HepG2 (cell line): ENCODE data around the gene SRCIN1. TPM values are rescaled to one million over a fixed set of nuclear protein-coding genes. Genes with fewer than 3 reads are reported as not detected.

Source experiments
- ATRX ChIP-seq: sonication (generic); formaldehyde crosslinking; IDR thresholded peaks from 2 replicates; pipeline ENCODE4 v1.4.0; 2020; ENCODE audit warnings: missing genetic modification reagents, borderline replicate concordance
- BRF2 ChIP-seq: sonication (generic); formaldehyde crosslinking; IDR thresholded peaks from 2 replicates; pipeline ENCODE4 v1.8.1; 2022; ENCODE audit warnings: mild to moderate bottlenecking, missing genetic modification reagents
- FIP1L1 ChIP-seq: fragments of 200-400 bp; formaldehyde crosslinking; IDR thresholded peaks from 2 replicates; pipeline ENCODE4 v1.6.1; 2018; ENCODE audit warnings: low read depth, mild to moderate bottlenecking, low read length, moderate library complexity, borderline replicate concordance; ENCODE audit not compliant: insufficient read depth
- FOXP1 ChIP-seq, 2 experiments: fragments of 450-650 bp in 1 of 2; IDR thresholded peaks; 2 replicates each; pipeline ENCODE4 v1.6.1; 2017 to 2018; ENCODE audit warnings: antibody characterized with exemption in 1 of 2
- GATAD2A ChIP-seq: IDR thresholded peaks from 2 replicates; pipeline ENCODE4 v1.6.1; 2016
- GPN1 ChIP-seq: sonication (generic); formaldehyde crosslinking; IDR thresholded peaks from 2 replicates; pipeline ENCODE4 v1.5.1; 2020; ENCODE audit warnings: missing genetic modification reagents, borderline replicate concordance
- NONO ChIP-seq, 2 experiments: fragments of 450-650 bp in 1 of 2; sonication (generic) in 1 of 2; formaldehyde crosslinking in 1 of 2; IDR thresholded peaks in 1 of 2; conservative IDR thresholded peaks in 1 of 2; 2 replicates each; pipeline versions ENCODE4 v1.6.1 to v1.8.0; 2017 to 2022; ENCODE audit warnings: mild to moderate bottlenecking in 1 of 2, missing genetic modification reagents in 1 of 2, moderate library complexity in 1 of 2
- SRY ChIP-seq: sonication (generic); formaldehyde crosslinking; IDR thresholded peaks from 2 replicates; pipeline ENCODE4 v1.8.0; 2022; ENCODE audit warnings: mild to moderate bottlenecking, missing genetic modification reagents
- TGIF2 ChIP-seq: IDR thresholded peaks from 2 replicates; pipeline ENCODE4 v1.6.1; 2016; ENCODE audit warnings: control low read depth, missing compliant biosample characterization
- ZFP1 ChIP-seq: IDR thresholded peaks from 2 replicates; pipeline ENCODE4 v1.6.1; 2016
- ZFY ChIP-seq: sonication (generic); formaldehyde crosslinking; IDR thresholded peaks from 2 replicates; pipeline ENCODE4 v1.4.0; 2020; ENCODE audit warnings: missing genetic modification reagents
- ZMYM3 ChIP-seq: sonication (generic); formaldehyde crosslinking; IDR thresholded peaks from 2 replicates; pipeline ENCODE4 v1.5.1; 2020; ENCODE audit warnings: mild to moderate bottlenecking, missing genetic modification reagents
- ZNF230 ChIP-seq: sonication (generic); formaldehyde crosslinking; IDR thresholded peaks from 2 replicates; pipeline ENCODE4 v1.4.0; 2020; ENCODE audit warnings: mild to moderate bottlenecking, missing genetic modification reagents
- ZNF253 ChIP-seq: sonication (generic); formaldehyde crosslinking; IDR thresholded peaks from 2 replicates; pipeline ENCODE4 v1.8.0; 2022; ENCODE audit warnings: mild to moderate bottlenecking, missing genetic modification reagents, borderline replicate concordance
- polyA plus RNA-seq, 8 experiments: library from polyadenylated mRNA; depleted of rRNA in 3 of 8; stranded (reverse) in 7 of 8; unstranded in 1 of 8; fragments of >200 nt; fragmentation: Illumina TruSeq in 4 of 8; extraction: Trizol in 4 of 8; gene quantifications; 2 replicates each; pipeline versions ENCODE4 v1.2.1 to v1.2.3, GENCODE V29; 2011 to 2016; ENCODE audit warnings: low read depth in 4 of 8, missing spikeins in 1 of 8, mixed read lengths in 1 of 8; ENCODE audit not compliant: insufficient read depth in 1 of 8
- total RNA-seq, 5 experiments: library from RNA; depleted of rRNA; stranded (reverse); fragments of >200 nt; fragmentation: Illumina TruSeq; extraction: Trizol; gene quantifications; 2 replicates each; pipeline ENCODE4 v1.2.3, GENCODE V29; 2016; ENCODE audit warnings: low read depth in 1 of 5
- TF ChIP-seq, protein P1 (sequence below): sonication (generic); formaldehyde crosslinking; IDR thresholded peaks from 2 replicates; pipeline ENCODE4 v1.5.1; 2020; ENCODE audit warnings: missing genetic modification reagents, mild to moderate bottlenecking, borderline replicate concordance
- TF ChIP-seq, protein P2 (sequence below): sonication (generic); formaldehyde crosslinking; IDR thresholded peaks from 2 replicates; pipeline ENCODE4 v1.4.0; 2020; ENCODE audit warnings: missing genetic modification reagents
- TF ChIP-seq, protein P3 (sequence below): sonication (generic); formaldehyde crosslinking; IDR thresholded peaks from 2 replicates; pipeline ENCODE4 v1.8.1; 2023; ENCODE audit warnings: missing genetic modification reagents, mild to moderate bottlenecking, borderline replicate concordance
- TF ChIP-seq, protein P4 (sequence below): IDR thresholded peaks from 2 replicates; pipeline ENCODE4 v1.6.1; 2016
- TF ChIP-seq, protein P5 (sequence below): sonication (generic); formaldehyde crosslinking; IDR thresholded peaks from 2 replicates; pipeline ENCODE4 v1.5.0; 2020; ENCODE audit warnings: mild to moderate bottlenecking, missing genetic modification reagents
- TF ChIP-seq, protein P6 (sequence below): sonication (generic); formaldehyde crosslinking; conservative IDR thresholded peaks from 2 replicates; pipeline ENCODE4 v1.4.0; 2020; ENCODE audit warnings: missing genetic modification reagents

Gene SRCIN1
- total and polyA plus RNA-seq, 2 of the 13 experiments (the other 11 are each of a cell fraction or from before 2014, with no cell fraction given), result 1.2 to 9.6 TPM

DNA sequence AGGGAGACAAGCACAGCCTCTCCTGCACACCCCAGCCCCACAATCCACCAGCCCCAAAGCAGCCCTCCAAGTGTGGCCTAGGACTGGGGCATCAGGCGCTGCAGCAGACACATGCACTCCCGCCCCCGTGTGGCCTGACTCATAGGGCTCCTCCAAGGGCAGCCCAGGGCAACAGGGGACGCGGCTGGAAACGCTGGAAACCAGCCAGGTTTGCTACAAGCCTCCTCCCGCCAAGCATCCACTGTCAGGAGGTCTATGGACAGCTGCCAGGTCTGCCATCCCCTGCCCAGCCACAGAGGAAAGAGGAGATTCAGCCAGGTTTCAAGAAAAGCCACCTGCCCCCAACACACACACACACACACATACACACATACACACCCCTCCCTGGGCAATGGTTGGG, 25.8 kb downstream of the SRCIN1 start (continued):
- TF ChIP-seq, protein P1, sequence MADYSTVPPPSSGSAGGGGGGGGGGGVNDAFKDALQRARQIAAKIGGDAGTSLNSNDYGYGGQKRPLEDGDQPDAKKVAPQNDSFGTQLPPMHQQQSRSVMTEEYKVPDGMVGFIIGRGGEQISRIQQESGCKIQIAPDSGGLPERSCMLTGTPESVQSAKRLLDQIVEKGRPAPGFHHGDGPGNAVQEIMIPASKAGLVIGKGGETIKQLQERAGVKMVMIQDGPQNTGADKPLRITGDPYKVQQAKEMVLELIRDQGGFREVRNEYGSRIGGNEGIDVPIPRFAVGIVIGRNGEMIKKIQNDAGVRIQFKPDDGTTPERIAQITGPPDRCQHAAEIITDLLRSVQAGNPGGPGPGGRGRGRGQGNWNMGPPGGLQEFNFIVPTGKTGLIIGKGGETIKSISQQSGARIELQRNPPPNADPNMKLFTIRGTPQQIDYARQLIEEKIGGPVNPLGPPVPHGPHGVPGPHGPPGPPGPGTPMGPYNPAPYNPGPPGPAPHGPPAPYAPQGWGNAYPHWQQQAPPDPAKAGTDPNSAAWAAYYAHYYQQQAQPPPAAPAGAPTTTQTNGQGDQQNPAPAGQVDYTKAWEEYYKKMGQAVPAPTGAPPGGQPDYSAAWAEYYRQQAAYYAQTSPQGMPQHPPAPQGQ (CRISPR knock-in tag), result no peak
- TF ChIP-seq, protein P2, sequence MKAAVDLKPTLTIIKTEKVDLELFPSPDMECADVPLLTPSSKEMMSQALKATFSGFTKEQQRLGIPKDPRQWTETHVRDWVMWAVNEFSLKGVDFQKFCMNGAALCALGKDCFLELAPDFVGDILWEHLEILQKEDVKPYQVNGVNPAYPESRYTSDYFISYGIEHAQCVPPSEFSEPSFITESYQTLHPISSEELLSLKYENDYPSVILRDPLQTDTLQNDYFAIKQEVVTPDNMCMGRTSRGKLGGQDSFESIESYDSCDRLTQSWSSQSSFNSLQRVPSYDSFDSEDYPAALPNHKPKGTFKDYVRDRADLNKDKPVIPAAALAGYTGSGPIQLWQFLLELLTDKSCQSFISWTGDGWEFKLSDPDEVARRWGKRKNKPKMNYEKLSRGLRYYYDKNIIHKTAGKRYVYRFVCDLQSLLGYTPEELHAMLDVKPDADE, result no peak
- TF ChIP-seq TGIF2 (CRISPR knock-in tag) (no peak), BRF2 (CRISPR knock-in tag) (no peak), ZMYM3 (CRISPR knock-in tag) (0 out of 2 replicates have a peak, but pooled peaks have one; percentile 41), ZNF253 (CRISPR knock-in tag) (peak; percentile 64; the same call in 1 of the 2 replicates), GPN1 (CRISPR knock-in tag) (no peak), ZNF230 (CRISPR knock-in tag) (0 out of 2 replicates have a peak, but pooled peaks have one; percentile 31), FOXP1 (IDR thresholded peaks at IDR 0.05) (no peak), FOXP1 (CRISPR knock-in tag; IDR thresholded peaks at IDR 0.05) (no peak), ATRX (CRISPR knock-in tag) (no peak), ZFP1 (CRISPR knock-in tag) (no peak), NONO (IDR thresholded peaks at IDR 0.05) (no peak), NONO (CRISPR knock-in tag; conservative IDR thresholded peaks at IDR 0.05) (peak; percentile 57; the same call in 1 of the 2 replicates), GATAD2A (CRISPR knock-in tag) (peak; percentile 20; the same call in 1 of the 2 replicates), ZFY (peak; percentile 27; the same call in 1 of the 2 replicates), SRY (CRISPR knock-in tag) (no peak), FIP1L1 (no peak)
- TF ChIP-seq, protein P3, sequence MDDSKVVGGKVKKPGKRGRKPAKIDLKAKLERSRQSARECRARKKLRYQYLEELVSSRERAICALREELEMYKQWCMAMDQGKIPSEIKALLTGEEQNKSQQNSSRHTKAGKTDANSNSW (CRISPR knock-in tag), result no peak
- TF ChIP-seq, protein P4, sequence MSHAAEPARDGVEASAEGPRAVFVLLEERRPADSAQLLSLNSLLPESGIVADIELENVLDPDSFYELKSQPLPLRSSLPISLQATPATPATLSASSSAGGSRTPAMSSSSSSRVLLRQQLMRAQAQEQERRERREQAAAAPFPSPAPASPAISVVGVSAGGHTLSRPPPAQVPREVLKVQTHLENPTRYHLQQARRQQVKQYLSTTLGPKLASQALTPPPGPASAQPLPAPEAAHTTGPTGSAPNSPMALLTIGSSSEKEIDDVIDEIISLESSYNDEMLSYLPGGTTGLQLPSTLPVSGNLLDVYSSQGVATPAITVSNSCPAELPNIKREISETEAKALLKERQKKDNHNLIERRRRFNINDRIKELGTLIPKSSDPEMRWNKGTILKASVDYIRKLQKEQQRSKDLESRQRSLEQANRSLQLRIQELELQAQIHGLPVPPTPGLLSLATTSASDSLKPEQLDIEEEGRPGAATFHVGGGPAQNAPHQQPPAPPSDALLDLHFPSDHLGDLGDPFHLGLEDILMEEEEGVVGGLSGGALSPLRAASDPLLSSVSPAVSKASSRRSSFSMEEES (CRISPR knock-in tag), result no peak
- TF ChIP-seq, protein P5, sequence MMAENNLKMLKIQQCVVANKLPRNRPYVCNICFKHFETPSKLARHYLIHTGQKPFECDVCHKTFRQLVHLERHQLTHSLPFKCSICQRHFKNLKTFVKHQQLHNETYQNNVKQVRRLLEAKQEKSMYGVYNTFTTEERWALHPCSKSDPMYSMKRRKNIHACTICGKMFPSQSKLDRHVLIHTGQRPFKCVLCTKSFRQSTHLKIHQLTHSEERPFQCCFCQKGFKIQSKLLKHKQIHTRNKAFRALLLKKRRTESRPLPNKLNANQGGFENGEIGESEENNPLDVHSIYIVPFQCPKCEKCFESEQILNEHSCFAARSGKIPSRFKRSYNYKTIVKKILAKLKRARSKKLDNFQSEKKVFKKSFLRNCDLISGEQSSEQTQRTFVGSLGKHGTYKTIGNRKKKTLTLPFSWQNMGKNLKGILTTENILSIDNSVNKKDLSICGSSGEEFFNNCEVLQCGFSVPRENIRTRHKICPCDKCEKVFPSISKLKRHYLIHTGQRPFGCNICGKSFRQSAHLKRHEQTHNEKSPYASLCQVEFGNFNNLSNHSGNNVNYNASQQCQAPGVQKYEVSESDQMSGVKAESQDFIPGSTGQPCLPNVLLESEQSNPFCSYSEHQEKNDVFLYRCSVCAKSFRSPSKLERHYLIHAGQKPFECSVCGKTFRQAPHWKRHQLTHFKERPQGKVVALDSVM (CRISPR knock-in tag), result no peak
- TF ChIP-seq, protein P6, sequence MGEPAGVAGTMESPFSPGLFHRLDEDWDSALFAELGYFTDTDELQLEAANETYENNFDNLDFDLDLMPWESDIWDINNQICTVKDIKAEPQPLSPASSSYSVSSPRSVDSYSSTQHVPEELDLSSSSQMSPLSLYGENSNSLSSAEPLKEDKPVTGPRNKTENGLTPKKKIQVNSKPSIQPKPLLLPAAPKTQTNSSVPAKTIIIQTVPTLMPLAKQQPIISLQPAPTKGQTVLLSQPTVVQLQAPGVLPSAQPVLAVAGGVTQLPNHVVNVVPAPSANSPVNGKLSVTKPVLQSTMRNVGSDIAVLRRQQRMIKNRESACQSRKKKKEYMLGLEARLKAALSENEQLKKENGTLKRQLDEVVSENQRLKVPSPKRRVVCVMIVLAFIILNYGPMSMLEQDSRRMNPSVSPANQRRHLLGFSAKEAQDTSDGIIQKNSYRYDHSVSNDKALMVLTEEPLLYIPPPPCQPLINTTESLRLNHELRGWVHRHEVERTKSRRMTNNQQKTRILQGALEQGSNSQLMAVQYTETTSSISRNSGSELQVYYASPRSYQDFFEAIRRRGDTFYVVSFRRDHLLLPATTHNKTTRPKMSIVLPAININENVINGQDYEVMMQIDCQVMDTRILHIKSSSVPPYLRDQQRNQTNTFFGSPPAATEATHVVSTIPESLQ (CRISPR knock-in tag), result no peak
